SK-N-DZ (cell line): ENCODE results near the gene SLC1A2.

Experiments
- DNase-seq: peaks from one replicate; pipeline ENCODE4 v3.0.0-alpha.2; 2015; ENCODE audit warnings: low spot score

Gene SLC1A2

DNA sequence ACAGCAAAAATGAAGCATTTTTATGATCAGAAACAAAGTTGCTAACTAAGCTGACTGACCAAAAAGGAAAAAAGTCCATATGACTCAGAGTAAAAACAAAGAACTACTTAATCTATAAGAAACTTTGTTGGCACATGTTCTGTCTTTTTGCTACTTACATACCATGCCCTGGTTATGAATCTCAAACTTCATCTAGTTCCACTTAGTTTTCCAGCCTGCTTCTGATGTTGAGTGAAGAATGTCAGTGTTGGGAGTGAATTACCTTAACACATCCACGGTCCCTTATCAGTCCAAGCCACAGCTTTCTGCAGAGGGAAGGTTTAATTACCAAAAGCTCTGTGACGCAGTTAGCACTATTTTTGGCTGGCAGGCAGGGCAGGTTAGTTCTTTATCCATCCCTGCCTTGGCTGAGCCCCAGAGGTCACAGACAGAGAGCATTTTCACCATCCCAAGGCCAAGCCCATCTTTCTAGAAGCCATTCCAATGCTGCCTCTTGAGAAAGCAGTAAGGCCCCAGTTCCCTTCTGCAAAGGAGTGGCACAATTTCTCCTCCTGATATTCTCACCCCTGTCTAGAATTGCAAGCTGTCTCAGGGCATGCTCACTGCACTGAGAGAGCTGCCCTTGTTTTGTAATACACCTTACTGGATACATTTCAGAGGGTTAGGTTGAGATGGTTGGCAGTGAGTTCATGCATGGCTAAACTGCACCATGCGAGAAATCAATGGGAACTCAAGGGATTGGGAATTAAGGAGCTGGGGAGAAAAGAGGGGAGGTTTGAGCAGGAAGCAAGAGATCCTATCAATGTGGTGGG, 67.1 kb downstream of the SLC1A2 start:
- no peak for DNase-seq

- DNase-seq, result no peak
Observed at GRCh38 chr11:35349897-35350296, 69.5 kb downstream of the SLC1A2 start.

- DNase-seq, result no peak
Observed at GRCh38 chr11:35348898-35349687, 70.3 kb downstream of the SLC1A2 start.

DNA sequence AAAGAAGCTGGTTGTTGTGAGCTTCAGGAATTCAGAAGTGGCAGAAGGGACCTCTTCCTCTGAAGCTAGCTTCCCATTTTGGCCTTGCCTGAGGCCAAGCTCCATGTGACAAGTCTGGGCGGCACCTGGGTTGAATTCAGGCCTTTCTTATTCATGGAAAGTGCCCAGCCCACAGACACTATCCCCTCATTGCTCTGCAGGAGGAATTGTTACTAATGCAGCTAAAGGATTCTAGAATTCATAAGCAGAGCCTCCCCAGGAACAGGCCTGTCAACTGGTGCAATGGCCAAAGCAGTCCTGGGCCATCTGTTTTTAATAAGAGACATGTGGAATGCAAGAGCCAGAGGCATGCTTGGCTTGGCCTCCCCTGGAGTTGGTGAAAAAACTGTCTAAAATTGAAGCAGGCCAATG, 71.4 kb downstream of the SLC1A2 start:
- peak; percentile 71 for DNase-seq

DNA sequence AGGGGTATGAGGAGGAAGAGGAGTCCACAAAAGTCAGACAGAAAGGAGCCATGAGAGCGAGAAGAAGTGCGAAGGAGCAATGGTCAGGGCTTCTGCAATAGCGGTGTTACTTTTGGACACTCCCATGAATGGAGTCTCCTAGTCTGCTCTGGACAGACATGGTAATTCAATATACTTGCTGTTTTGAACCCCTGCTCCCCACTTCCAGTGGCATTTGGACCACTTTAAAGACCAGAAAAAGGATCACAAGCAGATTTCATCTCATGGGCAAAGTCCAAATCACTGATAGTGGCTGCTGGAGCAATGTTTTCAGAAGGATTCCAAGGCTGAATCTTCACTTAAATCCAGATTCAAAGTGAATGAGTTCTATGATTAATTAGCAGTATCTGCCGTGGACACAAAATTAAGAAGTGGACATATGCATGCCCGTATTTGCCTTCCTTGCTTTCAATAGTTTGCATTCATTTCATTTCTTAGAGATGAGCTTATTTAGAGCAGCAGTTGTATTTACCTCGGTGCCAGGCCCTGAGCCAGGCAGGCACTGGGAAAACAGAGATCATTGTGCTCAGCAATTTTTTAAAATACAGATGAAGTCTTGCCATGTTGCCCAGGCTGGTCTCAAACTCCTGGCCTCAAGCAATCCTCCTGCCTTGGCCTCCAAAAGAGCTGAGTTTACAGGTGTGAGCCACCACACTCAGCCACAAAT, 72.0 kb downstream of the SLC1A2 start:
- DNase-seq, result no peak

GRCh38 chr11:35346472-35347156, 72.7 kb downstream of the SLC1A2 start:
- no peak for DNase-seq

- no peak for DNase-seq
Observed at GRCh38 chr11:35344681-35345574, 74.4 kb downstream of the SLC1A2 start.

DNA sequence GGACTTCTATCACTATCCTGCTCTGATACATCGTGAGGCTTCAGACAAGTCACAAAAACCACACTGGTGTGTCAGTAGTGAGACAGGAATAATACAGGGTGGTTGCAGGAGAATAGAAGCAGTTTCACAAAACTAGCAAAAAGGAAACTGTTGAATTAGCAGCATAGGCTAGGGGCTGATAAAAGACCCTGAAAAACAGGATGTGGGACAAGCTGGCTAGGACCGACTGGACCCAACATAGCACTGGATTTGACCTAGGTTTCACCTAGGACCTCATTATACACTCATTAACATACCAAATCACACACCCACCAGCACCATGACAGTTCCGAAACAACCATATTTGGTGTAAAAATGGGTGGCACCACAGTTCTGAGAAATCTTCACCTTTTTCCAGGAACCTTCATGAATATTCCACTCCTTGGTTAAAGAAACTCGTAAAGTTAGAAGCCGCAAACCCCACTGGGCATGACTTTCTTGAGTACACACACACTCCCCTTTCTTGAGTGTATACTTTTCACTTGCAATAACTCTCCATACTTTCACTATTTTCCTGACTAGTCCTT, 76.2 kb downstream of the SLC1A2 start:
- DNase-seq, result no peak

DNA sequence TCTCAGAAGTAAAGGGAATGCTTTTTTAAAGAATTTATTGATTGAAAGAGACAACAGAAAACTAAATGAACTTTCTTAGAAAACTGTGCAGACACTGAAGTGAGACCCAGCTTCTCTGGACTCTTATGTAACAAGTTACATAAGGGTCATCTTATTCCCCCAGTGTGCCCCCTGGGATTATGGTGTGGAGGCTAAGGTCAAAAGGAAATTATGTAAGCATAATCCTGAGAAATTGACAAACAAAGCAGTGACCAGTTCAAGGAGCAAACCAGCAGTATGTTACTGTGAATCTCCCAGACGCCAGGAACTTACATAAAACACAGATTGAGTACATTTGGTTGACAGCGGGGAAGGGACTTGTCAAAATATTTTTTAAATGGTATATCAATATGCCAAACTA, 78.6 kb downstream of the SLC1A2 start:
- DNase-seq, result no peak

DNA sequence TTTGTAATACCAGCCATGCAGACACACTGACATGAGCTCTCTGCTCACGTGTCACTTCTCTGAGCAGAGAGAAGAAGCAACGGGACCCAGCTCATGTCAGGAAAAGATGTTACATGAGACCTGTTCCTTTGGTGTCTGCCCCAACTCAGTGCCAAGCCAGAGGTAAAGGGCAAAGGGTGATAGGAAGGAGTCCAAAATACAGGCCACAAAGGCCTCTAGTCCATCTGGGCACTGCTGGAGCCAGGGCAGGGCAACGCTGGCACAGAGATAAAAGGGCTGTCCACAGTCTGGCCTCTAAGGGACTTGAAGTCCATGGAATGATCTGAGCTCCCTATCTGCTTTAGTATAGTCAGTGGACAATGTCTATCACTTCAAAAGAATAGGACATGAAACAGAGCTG, 79.3 kb downstream of the SLC1A2 start:
- DNase-seq, result no peak

DNA sequence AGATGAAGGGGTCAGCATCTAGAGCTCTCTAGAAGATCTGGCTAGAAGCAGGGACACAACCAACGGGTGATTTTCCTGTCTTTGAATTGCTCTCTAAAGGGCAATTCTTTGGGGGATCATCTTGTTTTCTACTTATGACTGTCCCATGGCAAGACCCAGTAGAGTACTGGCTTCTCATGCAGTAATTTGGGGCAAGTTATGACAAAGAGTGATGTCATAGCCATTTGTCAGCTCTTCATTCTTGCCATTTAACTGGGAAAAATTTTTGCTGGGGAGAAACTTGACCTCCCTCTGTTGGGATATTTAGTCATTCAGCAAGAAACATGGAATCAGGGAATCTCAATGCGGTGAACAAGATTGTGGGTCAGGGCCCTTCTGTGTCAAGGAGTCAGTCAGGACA, 80.4 kb downstream of the SLC1A2 start:
- DNase-seq, result no peak

DNA sequence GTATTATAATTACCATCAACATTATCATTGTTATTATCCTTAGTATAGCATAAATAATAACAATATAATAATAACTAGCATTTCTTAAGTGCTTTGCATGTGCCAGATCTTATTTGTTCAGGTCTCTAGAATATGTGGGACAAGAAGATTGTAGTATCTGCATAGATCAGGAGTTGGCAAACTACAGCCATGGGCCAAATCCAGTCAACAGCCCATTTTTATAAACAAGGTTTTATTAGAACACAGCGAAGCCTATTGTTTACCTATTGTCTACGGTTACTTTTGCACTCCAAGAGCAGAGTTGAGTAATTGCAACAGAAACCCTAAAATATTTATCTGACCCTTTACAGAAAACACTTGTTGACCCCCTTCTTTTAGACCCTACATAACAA, 81.4 kb downstream of the SLC1A2 start:
- DNase-seq, result no peak

- DNase-seq, result no peak
Observed at GRCh38 chr11:35337136-35337913, 82.0 kb downstream of the SLC1A2 start.

DNA sequence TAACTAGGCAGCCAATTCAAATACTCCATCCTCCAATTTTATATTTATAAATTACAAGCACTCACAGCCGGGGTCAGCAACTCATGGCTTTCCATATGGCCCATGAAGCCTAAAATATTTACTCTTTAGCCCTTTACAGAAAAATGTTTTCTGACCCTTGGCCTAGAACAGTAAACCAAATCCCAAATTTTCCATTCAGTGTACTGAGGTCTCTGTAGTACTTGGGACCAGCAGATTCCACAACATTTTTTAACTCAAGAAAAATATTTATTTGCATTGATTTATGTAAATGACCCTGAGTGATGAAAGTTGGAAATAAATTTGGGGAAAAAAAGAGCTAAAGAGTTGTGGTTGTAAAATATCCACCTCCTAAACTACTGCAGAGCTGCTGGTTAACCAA, 82.6 kb downstream of the SLC1A2 start:
- no peak for DNase-seq

DNA sequence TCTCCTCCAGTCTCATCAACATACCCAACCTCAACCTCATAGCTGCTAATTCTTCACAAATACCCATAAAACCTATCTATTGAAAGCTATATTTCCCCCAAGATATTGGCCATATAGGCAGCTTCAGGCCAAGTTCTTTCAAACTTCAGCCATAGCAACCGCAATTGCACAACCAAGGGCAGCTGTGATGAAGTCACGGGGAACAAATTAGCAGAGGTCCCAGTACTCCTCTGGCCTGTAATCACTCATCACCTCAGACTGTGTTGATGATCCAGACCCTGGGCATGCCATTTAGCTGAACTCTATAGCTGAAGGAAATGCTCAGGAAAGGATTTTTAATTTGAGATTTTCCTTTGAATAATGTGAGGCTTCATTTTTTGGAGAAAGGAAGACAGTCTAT, 84.1 kb downstream of the SLC1A2 start:
- DNase-seq, result no peak

DNA sequence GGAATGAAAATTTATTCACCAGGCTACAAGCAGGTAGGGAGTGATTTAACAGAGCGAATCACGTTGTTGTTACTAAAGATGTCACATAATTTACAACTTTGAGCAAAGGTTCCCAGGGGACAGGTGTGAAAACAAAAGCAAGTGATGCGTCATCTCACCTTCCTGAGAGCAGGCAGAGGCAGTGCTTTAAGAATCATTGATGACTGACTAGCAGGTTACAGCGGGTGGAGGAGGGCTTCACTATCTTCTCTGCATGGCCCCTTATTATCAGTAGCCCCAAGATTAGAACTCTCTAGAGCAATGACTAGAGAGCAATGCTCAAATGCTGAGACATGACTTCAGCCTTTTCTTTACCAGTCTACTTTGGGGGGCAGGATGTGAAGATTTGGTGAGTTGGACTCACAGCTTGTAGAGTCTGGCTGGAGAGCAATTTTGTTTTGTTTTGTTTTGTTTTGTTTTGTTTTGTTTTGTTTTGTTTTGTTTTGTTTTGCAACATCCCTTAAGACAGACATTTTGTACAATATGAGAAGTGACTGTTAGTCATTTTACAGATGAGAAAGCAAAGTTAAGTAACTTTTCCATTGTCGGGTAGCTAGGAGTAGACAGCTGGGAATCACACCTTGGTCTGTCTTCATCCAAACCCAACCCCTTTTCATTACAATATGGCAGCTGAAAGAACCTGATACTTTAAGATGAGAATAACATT, 84.8 kb downstream of the SLC1A2 start:
- no peak for DNase-seq

DNA sequence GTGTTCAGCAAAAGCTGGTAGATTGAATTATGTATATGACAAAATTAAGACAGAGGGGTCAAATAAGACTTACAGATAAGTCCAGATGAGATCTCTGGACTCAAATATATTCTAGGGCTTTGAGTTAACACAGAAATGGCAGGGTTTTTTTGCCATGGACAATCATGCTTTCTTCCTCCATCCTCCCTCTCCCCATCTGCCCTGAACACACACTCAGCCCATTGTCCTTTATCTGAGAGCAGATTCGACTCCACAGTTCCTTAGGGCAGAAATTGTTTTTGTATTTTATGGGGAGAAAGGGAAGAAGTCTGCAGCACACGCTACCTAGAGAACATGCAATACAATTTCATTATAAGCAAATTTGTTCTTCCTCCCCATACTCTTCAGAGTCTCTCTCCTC, 86.8 kb downstream of the SLC1A2 start:
- DNase-seq, result no peak

DNA sequence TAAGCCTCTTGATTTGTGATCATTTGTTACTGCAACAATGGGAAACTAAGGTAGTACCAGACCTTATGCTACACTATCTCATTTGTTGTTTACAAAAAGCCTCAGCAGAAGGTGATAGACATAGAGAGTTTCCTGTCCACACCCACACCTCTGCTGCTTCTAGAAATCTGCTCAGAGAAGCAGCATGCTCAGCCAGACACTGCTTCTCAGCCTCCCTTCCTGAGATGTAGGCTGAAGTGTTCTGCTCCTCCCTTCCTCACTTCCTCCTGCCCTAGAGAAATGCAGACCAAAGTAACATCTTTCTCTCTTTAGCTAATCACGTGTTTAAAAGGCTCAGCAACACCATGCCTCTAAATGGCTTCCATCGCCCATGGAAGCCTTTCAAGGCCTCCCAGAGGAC, 88.4 kb downstream of the SLC1A2 start:
- no peak for DNase-seq
